ENCODE measurements around the gene RASGEF1C.

DNA sequence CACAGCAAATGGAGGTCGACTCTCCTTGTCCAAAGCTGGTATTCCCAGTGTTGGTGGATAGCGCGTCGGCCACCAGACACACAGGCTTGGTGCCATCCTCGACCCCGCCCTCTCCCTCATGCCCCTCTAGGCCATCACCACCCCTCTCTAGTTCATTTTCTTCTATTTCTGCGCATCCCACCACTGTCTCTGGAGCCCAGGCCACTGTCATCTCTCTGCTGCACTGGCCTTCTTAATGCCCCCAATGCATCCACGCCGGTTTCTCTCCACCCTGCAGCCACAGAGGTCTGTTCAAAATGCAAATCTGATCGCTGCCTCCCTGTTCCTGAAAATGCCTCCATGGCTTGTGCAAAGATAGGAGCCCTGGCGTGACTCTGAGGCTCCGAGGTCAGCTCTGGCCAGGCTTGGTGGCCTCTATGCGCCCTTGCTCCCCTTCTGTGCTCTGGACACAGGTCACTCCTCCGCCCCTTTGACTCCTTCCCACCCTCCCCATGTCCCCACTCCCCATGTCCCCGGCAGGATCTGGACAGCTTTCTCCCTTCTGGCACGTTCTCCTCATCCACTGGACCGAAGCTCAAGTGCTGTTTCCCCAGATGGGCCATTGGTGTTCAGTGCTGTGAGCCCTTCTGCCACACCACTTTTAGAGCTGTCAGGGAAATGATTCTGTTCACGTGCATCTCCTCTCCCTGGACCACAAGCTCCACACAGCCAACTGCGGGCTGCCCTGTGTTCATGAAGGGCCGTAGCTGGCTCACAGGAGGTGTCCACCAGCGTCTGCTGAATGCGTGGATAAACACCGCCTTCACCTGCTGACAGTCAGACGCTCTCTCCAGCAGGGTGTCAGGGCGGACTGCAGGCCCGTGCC lies 77.9 kb downstream of the RASGEF1C start:
- no peak for TF ChIP-seq ZNF274 (IDR thresholded peaks at IDR 0.05; ENCODE audit: low read depth, low read length)
- TF ChIP-seq YY1 (IDR thresholded peaks at IDR 0.05; ENCODE audit: insufficient read depth, insufficient read length) = no peak
- no peak for TF ChIP-seq SUZ12 (IDR thresholded peaks at IDR 0.05; ENCODE audit: extremely low read depth, insufficient read depth, insufficient read length)

Measured in NT2/D1 (cell line).